Measurements from ENCODE around the gene LIPE. TPM values are rescaled to one million over a fixed set of nuclear protein-coding genes. Genes with fewer than 3 reads are reported as not detected.

Gene LIPE
- total RNA-seq, 1 donor from 2014 or later, result 3.9 TPM

DNA sequence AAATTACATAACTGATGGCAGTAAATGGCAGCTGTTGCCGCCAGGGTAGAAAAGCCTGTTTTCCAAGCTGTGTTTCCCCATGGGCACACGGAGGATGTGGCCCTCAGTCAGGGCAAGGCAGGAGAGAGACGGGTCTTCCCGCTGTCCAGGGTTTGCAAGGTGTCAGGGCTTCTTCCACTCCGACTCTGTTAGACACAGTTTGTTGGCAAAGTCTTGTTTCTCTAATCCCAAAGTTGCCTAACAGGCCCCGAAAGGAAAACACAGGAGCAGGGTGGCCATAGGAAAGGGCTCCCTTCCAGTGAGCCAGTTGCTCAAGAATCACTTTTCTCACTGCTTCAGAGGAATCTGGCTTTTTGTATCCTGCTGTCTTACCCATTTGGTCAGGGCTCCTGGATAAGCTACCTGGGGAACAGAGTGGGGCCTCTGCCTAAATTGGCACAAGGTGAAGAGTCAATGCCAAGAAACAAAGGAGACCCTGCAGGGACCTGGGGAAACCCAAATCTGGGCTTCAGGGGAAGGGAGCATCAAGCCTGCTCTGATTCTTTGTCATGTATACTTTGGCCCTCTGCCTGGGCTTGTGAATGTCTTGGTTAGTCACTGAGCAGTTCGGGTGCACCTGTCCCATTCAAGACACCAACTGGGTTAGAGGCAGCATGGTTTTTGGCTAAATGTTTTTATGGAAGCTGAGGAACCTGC, 44.5 kb upstream of the LIPE start:
- DNase-seq (no peak), ATAC-seq (peak; percentile 23)
- Histone ChIP-seq H3K36me3 (no peaks in the 10 kb centered on the region), H3K4me1 (no peaks in the 10 kb centered on the region), H3K27ac (no peak overlapping the region), H3K27me3 (no peaks in the 10 kb centered on the region), H3K9me3 (no peaks in the 10 kb centered on the region), H3K4me3 (no peak overlapping the region)
- no peak for TF ChIP-seq CTCF (IDR thresholded peaks at IDR 0.05)
- intact Hi-C loops (cut with DNase I), result no loop called here

GRCh38 chr19:42469311-42470235, 42.4 kb upstream of the LIPE start:
- DNase-seq (no peak), ATAC-seq (no peak)
- H3K9me3 ChIP-seq, result no peaks in the 10 kb centered on the region
- H3K36me3 ChIP-seq, result no peaks in the 10 kb centered on the region
- no peak overlapping the region for H3K27ac ChIP-seq
- no peaks in the 10 kb centered on the region for H3K27me3 ChIP-seq
- no peak for TF ChIP-seq CTCF (IDR thresholded peaks at IDR 0.05)
- intact Hi-C loops (cut with DNase I), result no loop called here
- H3K4me3 ChIP-seq, result no peak overlapping the region
- no peaks in the 10 kb centered on the region for H3K4me1 ChIP-seq

DNA sequence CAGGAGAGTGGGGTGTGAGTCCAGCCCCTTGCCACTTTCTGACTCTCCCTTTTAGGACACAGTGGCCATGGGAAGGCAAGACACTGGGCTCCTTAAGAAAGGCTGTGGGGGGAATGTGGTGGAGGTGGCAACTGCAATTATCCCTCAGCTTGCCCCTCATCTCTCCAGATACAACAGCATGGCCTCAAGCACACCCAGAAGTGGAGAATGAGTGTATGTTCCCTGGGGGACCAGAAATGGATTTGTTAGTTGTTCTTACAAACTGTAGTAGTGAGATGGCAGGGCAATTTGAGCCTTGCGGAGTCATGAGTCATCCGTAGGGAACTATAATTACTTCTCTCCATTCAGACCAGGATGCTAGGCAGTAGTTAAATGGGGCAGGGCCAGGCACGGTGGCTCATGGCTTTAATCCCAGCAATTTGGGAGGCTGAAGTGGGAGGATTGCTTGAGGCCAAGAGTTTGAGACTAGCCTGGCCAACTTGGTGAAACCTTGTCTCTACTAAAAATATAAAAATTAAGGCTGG, 41.1 kb upstream of the LIPE start:
- ATAC-seq (no peak), DNase-seq (no peak)
- TF ChIP-seq CTCF (IDR thresholded peaks at IDR 0.05), result no peak
- Histone ChIP-seq H3K4me1 (no peaks in the 10 kb centered on the region), H3K27ac (no peak overlapping the region), H3K27me3 (no peaks in the 10 kb centered on the region), H3K4me3 (no peak overlapping the region), H3K36me3 (no peaks in the 10 kb centered on the region), H3K9me3 (no peaks in the 10 kb centered on the region)
- intact Hi-C loops (cut with DNase I), result no loop called here

DNA sequence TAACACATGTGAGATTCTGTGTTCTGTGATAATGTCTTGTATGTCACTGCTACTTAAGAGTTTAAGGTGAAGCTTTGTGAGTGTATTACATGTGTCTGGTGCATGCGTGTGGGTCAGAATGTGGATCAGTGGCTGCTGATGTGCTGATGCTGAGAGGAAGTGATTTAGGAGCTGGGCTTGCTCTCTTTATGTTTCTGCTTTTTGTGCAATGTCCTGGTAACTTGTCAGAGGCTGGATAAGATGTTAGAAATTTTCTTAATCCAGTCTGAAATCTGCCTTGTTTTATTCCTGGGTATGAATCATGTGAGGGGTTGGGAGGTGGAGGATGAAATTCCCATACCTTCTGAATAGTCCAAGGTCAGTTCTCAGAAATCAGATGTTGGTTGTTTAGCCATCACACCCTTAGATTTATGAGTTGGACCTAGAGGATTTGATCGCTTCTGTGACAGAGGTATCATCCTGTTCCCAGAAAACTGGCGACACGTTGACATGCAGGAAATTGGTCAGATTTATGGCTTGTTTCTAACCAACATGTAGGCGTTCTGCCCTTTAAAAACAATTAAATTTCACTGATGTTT, 40.1 kb upstream of the LIPE start:
- no peak overlapping the region for H3K27ac ChIP-seq

More for the DNA sequence above, 40.1 kb upstream of the LIPE start:
- no peaks in the 10 kb centered on the region for H3K36me3 ChIP-seq
- no peaks in the 10 kb centered on the region for H3K4me1 ChIP-seq
- no peaks in the 10 kb centered on the region for H3K27me3 ChIP-seq
- TF ChIP-seq CTCF (IDR thresholded peaks at IDR 0.05), result no peak
- H3K4me3 ChIP-seq, result no peak overlapping the region
- peak; percentile 46 for ATAC-seq
- no peaks in the 10 kb centered on the region for H3K9me3 ChIP-seq
- DNase-seq, result no peak
- intact Hi-C loops (cut with DNase I), result no loop called here

All from upper lobe of right lung (tissue), 1 donor.